ENCODE data around the gene SDC1.

SDC1 gene

GRCh38 chr2:20186855-20187187 lies 38.1 kb downstream of the SDC1 start:
- DNase-seq (ENCODE audit: low spot score) (no peak), ATAC-seq (ENCODE audit: low read depth) (no peak)
- no peaks in the 10 kb centered on the region for H3K36me3 ChIP-seq (ENCODE audit: low read depth)
- no peak for TF ChIP-seq CTCF (IDR thresholded peaks at IDR 0.05; ENCODE audit: poor library complexity, severe bottlenecking)
- H3K4me3 ChIP-seq (ENCODE audit: severe bottlenecking), result no peak overlapping the region
- H3K27ac ChIP-seq (ENCODE audit: poor library complexity, severe bottlenecking), result peak overlapping the region; percentile 91
- H3K4me1 ChIP-seq (ENCODE audit: insufficient read depth, poor library complexity, severe bottlenecking), result peaks cover 49% of the 10 kb centered on the region
- no peaks in the 10 kb centered on the region for H3K9me3 ChIP-seq (ENCODE audit: severe bottlenecking)
- H3K27me3 ChIP-seq (ENCODE audit: insufficient read depth, poor library complexity, severe bottlenecking), result no peaks in the 10 kb centered on the region

GRCh38 chr2:20186078-20186854 lies 38.7 kb downstream of the SDC1 start:
- ATAC-seq (ENCODE audit: low read depth) (no peak), DNase-seq (ENCODE audit: low spot score) (no peak)
- no peaks in the 10 kb centered on the region for H3K27me3 ChIP-seq (ENCODE audit: insufficient read depth, poor library complexity, severe bottlenecking)
- peaks cover 50% of the 10 kb centered on the region for H3K4me1 ChIP-seq (ENCODE audit: insufficient read depth, poor library complexity, severe bottlenecking)
- H3K36me3 ChIP-seq (ENCODE audit: low read depth), result no peaks in the 10 kb centered on the region
- TF ChIP-seq CTCF (IDR thresholded peaks at IDR 0.05; ENCODE audit: poor library complexity, severe bottlenecking), result no peak
- H3K27ac ChIP-seq (ENCODE audit: poor library complexity, severe bottlenecking), result peak overlapping the region; percentile 91
- no peaks in the 10 kb centered on the region for H3K9me3 ChIP-seq (ENCODE audit: severe bottlenecking)
- H3K4me3 ChIP-seq (ENCODE audit: severe bottlenecking), result no peak overlapping the region

- no peaks in the 10 kb centered on the region for H3K9me3 ChIP-seq (ENCODE audit: severe bottlenecking)
- TF ChIP-seq CTCF (IDR thresholded peaks at IDR 0.05; ENCODE audit: poor library complexity, severe bottlenecking), result no peak
- peaks cover 52% of the 10 kb centered on the region for H3K4me1 ChIP-seq (ENCODE audit: insufficient read depth, poor library complexity, severe bottlenecking)
- H3K36me3 ChIP-seq (ENCODE audit: low read depth), result no peaks in the 10 kb centered on the region
- H3K27me3 ChIP-seq (ENCODE audit: insufficient read depth, poor library complexity, severe bottlenecking), result no peaks in the 10 kb centered on the region
- H3K27ac ChIP-seq (ENCODE audit: poor library complexity, severe bottlenecking), result peak overlapping the region; percentile 91
- peak; percentile 52 for ATAC-seq (ENCODE audit: low read depth)
- DNase-seq (ENCODE audit: low spot score), result peak; percentile 85
- no peak overlapping the region for H3K4me3 ChIP-seq (ENCODE audit: severe bottlenecking)
These were observed 39.5 kb downstream of the SDC1 start for GRCh38 chr2:20185176-20186022.

- H3K9me3 ChIP-seq (ENCODE audit: severe bottlenecking), result no peaks in the 10 kb centered on the region
- no peak overlapping the region for H3K4me3 ChIP-seq (ENCODE audit: severe bottlenecking)
- ATAC-seq (ENCODE audit: low read depth) (peak; percentile 45), DNase-seq (ENCODE audit: low spot score) (peak; percentile 51)
- no peaks in the 10 kb centered on the region for H3K36me3 ChIP-seq (ENCODE audit: low read depth)
- no peaks in the 10 kb centered on the region for H3K27me3 ChIP-seq (ENCODE audit: insufficient read depth, poor library complexity, severe bottlenecking)
- no peak for TF ChIP-seq CTCF (IDR thresholded peaks at IDR 0.05; ENCODE audit: poor library complexity, severe bottlenecking)
- H3K4me1 ChIP-seq (ENCODE audit: insufficient read depth, poor library complexity, severe bottlenecking), result peaks cover 58% of the 10 kb centered on the region
- H3K27ac ChIP-seq (ENCODE audit: poor library complexity, severe bottlenecking), result peak overlapping the region; percentile 91
These were observed 40.6 kb downstream of the SDC1 start for GRCh38 chr2:20184067-20184938.
